ENCODE data around the gene MPP2. TPM values are rescaled to one million over a fixed set of nuclear protein-coding genes. Genes with fewer than 3 reads are reported as not detected.

Gene MPP2
- total RNA-seq, 3 donors from 2014 or later (not counting 1 experiment from before 2014, with no cell fraction given) = 0.75 to 2.0 (median 0.85) TPM

- Mint-ChIP-seq H3K27me3 (ENCODE audit: low read depth in 2 of 2) (peaks cover 6 to 16% of the 10 kb centered on the region in 2 donors), H3K4me3 (no peak within 1 kb of the TSS), H3K27ac (no peak within 1 kb of the TSS), H3K36me3 (no peaks in the 10 kb centered on the region), H3K9me3 (peaks cover 0 to 2% of the 10 kb centered on the region in 2 donors), H3K4me1 (peaks cover 0 to 7% of the 10 kb centered on the region in 2 donors)
- intact Hi-C loops (cut with micrococcal nuclease) = loop anchor here (1.0 kb wide), 1 partner anchor 153 kb away; no protein-coding TSS in a partner anchor
- Histone ChIP-seq H3K4me3 (ENCODE audit: low read length) (no peak within 1 kb of the TSS), H3K4me1 (ENCODE audit: control insufficient read depth, insufficient read depth, low read length) (no peaks in the 10 kb centered on the region), H3K27ac (ENCODE audit: low read length) (no peak within 1 kb of the TSS), H3K9me3 (ENCODE audit: control insufficient read depth, insufficient read depth, low read length) (no peaks in the 10 kb centered on the region), H3K36me3 (ENCODE audit: control insufficient read depth, insufficient read depth, low read length) (no peaks in the 10 kb centered on the region), H3K27me3 (ENCODE audit: control insufficient read depth, insufficient read depth, low read length) (no peaks in the 10 kb centered on the region)
- ATAC-seq = no peak
- 28% methylated on average over 17 of the region's 17 CpGs for WGBS (ENCODE audit: insufficient coverage)
- DNase-seq = no peak
- no peak for TF ChIP-seq CTCF (IDR thresholded peaks at IDR 0.05)
These were observed 60.4 kb downstream of the MPP2 start, which contains the start of gene CD300LG for GRCh38 chr17:43846963-43847371. Gene CD300LG (plus strand): TSS chr17:43847176. CDS start chr17:43847217, 41 bp downstream.

- H3K27ac Mint-ChIP-seq = no peak overlapping the region
- H3K27ac ChIP-seq (ENCODE audit: low read length) = no peak overlapping the region
- WGBS (ENCODE audit: insufficient coverage) = 16% methylated on average over 12 of the region's 13 CpGs
- peaks cover 0 to 2% of the 10 kb centered on the region in 2 donors for H3K9me3 Mint-ChIP-seq
- no peaks in the 10 kb centered on the region for H3K9me3 ChIP-seq (ENCODE audit: control insufficient read depth, insufficient read depth, low read length)
- no peaks in the 10 kb centered on the region for H3K4me1 ChIP-seq (ENCODE audit: control insufficient read depth, insufficient read depth, low read length)
- H3K4me3 Mint-ChIP-seq = no peak overlapping the region
- H3K4me1 Mint-ChIP-seq = peaks cover 0 to 7% of the 10 kb centered on the region in 2 donors
- H3K4me3 ChIP-seq (ENCODE audit: low read length) = no peak overlapping the region
- no peaks in the 10 kb centered on the region for H3K36me3 ChIP-seq (ENCODE audit: control insufficient read depth, insufficient read depth, low read length)
- peak; percentile 68 to 79 for DNase-seq
- no peaks in the 10 kb centered on the region for H3K27me3 ChIP-seq (ENCODE audit: control insufficient read depth, insufficient read depth, low read length)
- H3K27me3 Mint-ChIP-seq (ENCODE audit: low read depth in 2 of 2) = peaks cover 6 to 12% of the 10 kb centered on the region in 2 donors
- intact Hi-C loops (cut with micrococcal nuclease) = loop anchor here (1.0 kb wide), 1 partner anchor 152 kb away; no protein-coding TSS in a partner anchor
- TF ChIP-seq CTCF (IDR thresholded peaks at IDR 0.05) = peak; percentile 95
- ATAC-seq = peak; percentile 94 to 100 (median 100)
- H3K36me3 Mint-ChIP-seq = no peaks in the 10 kb centered on the region
These were observed 61.1 kb downstream of the MPP2 start for GRCh38 chr17:43846221-43846712.

GRCh38 chr17:43845766-43846165 is 61.6 kb downstream of the MPP2 start:
- ATAC-seq = no peak
- Mint-ChIP-seq H3K4me3 (no peak overlapping the region), H3K4me1 (peaks cover 0 to 7% of the 10 kb centered on the region in 2 donors), H3K27me3 (ENCODE audit: low read depth in 2 of 2) (peaks cover 6 to 10% of the 10 kb centered on the region in 2 donors), H3K27ac (no peak overlapping the region), H3K36me3 (no peaks in the 10 kb centered on the region), H3K9me3 (peaks cover 0 to 2% of the 10 kb centered on the region in 2 donors)
- no peaks in the 10 kb centered on the region for H3K4me1 ChIP-seq (ENCODE audit: control insufficient read depth, insufficient read depth, low read length)
- intact Hi-C loops (cut with micrococcal nuclease) = loop anchor here (1.0 kb wide), 1 partner anchor 151 kb away; no protein-coding TSS in a partner anchor
- H3K36me3 ChIP-seq (ENCODE audit: control insufficient read depth, insufficient read depth, low read length) = no peaks in the 10 kb centered on the region
- no peaks in the 10 kb centered on the region for H3K27me3 ChIP-seq (ENCODE audit: control insufficient read depth, insufficient read depth, low read length)
- TF ChIP-seq CTCF (IDR thresholded peaks at IDR 0.05) = no peak
- no peaks in the 10 kb centered on the region for H3K9me3 ChIP-seq (ENCODE audit: control insufficient read depth, insufficient read depth, low read length)
- WGBS (ENCODE audit: insufficient coverage) = 70% methylated on average over 3 of the region's 4 CpGs
- H3K27ac ChIP-seq (ENCODE audit: low read length) = no peak overlapping the region
- no peak overlapping the region for H3K4me3 ChIP-seq (ENCODE audit: low read length)
- DNase-seq = no peak

- no peak for DNase-seq
- no peaks in the 10 kb centered on the region for H3K36me3 Mint-ChIP-seq
These were observed 63.1 kb downstream of the MPP2 start for GRCh38 chr17:43844241-43844640.

More at GRCh38 chr17:43844241-43844640, 63.1 kb downstream of the MPP2 start:
- ATAC-seq = no peak
- Histone ChIP-seq H3K27ac (ENCODE audit: low read length) (no peak overlapping the region), H3K9me3 (ENCODE audit: control insufficient read depth, insufficient read depth, low read length) (no peaks in the 10 kb centered on the region), H3K4me3 (ENCODE audit: low read length) (no peak overlapping the region), H3K4me1 (ENCODE audit: control insufficient read depth, insufficient read depth, low read length) (no peaks in the 10 kb centered on the region), H3K36me3 (ENCODE audit: control insufficient read depth, insufficient read depth, low read length) (no peaks in the 10 kb centered on the region), H3K27me3 (ENCODE audit: control insufficient read depth, insufficient read depth, low read length) (no peaks in the 10 kb centered on the region)
- intact Hi-C loops (cut with micrococcal nuclease) = no loop called here
- peaks cover 0 to 2% of the 10 kb centered on the region in 2 donors for H3K9me3 Mint-ChIP-seq
- H3K4me1 Mint-ChIP-seq = peaks cover 0 to 7% of the 10 kb centered on the region in 2 donors
- H3K27me3 Mint-ChIP-seq (ENCODE audit: low read depth in 2 of 2) = peaks cover 17 to 18% of the 10 kb centered on the region in 2 donors
- no peak overlapping the region for H3K27ac Mint-ChIP-seq
- 78% methylated on average over 4 of the region's 5 CpGs for WGBS (ENCODE audit: insufficient coverage)
- H3K4me3 Mint-ChIP-seq = no peak overlapping the region
- no peak for TF ChIP-seq CTCF (IDR thresholded peaks at IDR 0.05)

All from natural killer cell (primary cell).